ENCODE data around the gene ELL2.
"Not testable (repeated sequence)": the region's sequence is repeated elsewhere in the genome, so short reads cannot be mapped to it uniquely, and the experiment has no call there.

ELL2 gene

DNA sequence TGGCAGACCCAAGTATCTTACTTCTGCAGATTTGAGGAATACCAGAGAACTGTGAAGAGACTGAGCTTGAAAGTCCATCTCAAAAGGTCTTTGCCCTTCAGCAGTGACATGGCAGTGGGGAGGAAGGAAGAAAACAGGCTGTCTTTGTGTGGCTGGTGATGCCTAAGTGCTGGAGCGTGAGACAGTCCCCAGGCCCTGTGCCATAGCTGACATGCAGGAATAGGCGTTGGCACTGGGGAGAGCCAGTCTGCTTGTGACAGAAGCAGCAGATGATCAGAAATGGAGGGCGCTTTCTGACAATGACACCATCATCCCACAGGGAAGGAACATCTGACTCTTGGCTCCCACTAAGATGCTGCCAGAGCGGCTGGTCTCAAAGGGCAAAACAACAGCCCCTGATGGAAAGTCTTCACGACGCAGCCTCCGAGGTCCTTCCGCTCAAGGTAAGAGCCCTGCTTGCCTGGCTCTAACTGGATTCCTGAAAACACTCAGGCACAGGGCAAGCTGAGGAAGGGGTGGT lies 123.6 kb downstream of the ELL2 start:
- no peak for DNase-seq (ENCODE audit: low read depth in 2 of 2)

DNA sequence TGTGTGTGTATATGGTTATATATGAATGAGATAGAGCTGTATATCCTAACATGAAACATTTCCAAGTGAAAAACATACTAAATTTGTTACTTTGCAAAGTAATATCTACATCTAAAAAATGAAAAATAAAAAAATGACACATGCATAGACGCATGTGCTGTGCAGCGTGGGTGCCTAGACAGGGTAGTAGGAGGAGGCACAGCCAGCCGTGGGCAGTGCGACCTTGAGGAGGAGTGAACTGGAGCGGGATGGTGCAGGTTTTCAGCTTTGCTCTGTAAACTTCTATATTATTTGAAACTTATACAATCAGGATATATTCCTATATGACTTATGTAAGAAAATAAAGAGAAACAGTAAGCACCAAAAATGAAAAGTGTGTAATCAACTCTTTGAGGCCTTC lies 124.2 kb downstream of the ELL2 start:
- DNase-seq (ENCODE audit: low read depth in 2 of 2), result no peak

DNA sequence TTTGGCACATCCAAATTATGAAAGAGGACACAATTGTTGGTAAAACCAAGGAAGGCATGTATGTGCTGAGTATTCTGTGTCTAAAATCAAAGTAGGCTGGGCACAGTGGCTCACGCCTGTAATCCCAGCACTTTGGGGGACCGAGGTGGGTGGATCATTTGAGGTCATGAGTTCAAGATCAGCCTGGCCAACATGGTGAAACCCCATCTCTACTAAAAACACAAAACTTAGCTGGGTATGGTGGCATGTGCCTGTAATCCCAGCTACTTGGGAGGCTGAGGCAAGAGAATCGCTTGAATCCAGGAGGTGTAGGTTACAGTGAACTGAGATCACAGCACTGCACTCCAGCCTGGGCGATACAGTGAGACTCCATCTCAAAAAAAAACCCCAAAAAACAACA lies 124.7 kb downstream of the ELL2 start:
- DNase-seq (ENCODE audit: low read depth in 2 of 2), result not testable (repeated sequence)

DNA sequence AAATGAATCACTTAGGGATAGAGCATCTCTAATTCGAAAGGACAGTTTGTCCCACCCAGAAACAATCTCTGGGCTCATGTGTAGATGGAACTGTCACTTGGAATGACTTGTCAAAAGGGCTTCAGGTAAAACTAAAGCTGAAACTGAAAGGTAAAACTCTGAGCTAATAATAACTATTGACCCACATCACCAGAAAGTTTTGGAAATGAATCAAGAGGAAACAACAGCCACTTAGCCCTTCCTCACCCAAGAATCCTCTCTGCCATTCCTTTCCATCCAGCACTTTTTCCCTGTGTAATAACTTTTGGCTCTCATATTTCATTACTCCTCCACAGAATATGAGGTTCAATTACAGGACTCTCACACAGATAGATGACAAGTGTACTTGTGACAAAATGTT lies 125.1 kb downstream of the ELL2 start:
- no peak for DNase-seq (ENCODE audit: low read depth in 2 of 2)

DNA sequence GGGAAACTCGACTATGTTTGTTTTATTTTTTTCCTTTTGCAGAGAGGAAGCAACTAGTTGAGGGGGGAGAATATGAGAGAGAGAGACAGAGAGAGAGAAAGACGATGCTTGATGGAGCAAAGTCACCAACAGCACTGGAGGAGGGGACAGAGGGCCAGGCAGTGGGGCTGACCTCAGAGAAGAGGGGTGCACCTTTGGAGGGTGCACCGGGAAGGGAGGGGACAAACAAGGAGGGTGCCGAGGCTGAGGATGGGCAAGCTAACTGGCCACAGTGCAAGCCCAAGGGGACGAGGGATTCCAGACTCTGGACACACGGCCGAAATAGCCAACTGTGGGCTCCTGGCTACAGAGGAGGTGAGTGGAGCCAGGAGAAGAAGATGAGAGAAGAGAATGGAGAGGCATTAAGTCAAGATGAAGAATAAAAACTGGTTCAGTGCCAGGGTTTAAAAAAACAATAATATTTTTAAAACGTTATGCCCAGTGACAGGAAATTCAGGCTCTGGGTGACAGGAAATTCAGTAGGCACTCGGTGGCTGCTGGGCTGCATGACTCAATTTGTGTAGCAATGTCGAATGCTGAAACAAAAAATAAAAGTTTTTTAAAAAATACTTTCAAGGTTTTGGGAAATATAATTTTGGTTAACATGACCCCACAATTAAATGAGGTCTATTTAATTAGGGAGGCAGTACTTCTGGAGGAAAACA lies 125.8 kb downstream of the ELL2 start:
- DNase-seq (ENCODE audit: low read depth in 2 of 2), result no peak

All from stimulated activated CD4-positive, alpha-beta T cell treated with anti-CD3 and anti-CD28 coated beads, Interleukin-1b, Interleukin-23, amount 100 ng/mL, for 1 hour (primary cell).